Measurements from ENCODE around the gene MICB. TPM values are rescaled to one million over a fixed set of nuclear protein-coding genes. Genes with fewer than 3 reads are reported as not detected.

Gene MICB
- total and polyA plus RNA-seq, 2 donors = 4.2 to 9.5 TPM

GRCh38 chr6:31510007-31510406 is 12.1 kb downstream of the MICB start:
- Histone ChIP-seq H3K4me3 (ENCODE audit: low read length in 2 of 2) (no peak overlapping the region), H3K36me3 (ENCODE audit: control insufficient read depth in 2 of 2, insufficient read depth in 2 of 2, low read length in 1 of 2) (peaks cover 49 to 52% of the 10 kb centered on the region in 2 donors), H3K27me3 (ENCODE audit: control insufficient read depth in 2 of 2, insufficient read depth in 1 of 2, low read length in 1 of 2) (no peaks in the 10 kb centered on the region), H3K27ac (ENCODE audit: low read depth in 1 of 2, low read length in 1 of 2) (no peak overlapping the region), H3K4me1 (ENCODE audit: control insufficient read depth in 2 of 2, insufficient read depth in 2 of 2, low read length in 2 of 2) (no peaks in the 10 kb centered on the region), H3K9me3 (ENCODE audit: control insufficient read depth in 2 of 2, insufficient read depth in 1 of 2, low read length in 1 of 2) (no peaks in the 10 kb centered on the region)
- no peak for DNase-seq (ENCODE audit: low read depth in 6 of 9, low spot score in 9 of 9)
- WGBS = 95% methylated on average over 4 of the region's 4 CpGs

- Histone ChIP-seq H3K36me3 (ENCODE audit: control insufficient read depth in 2 of 2, insufficient read depth in 2 of 2, low read length in 1 of 2) (peaks cover 20 to 23% of the 10 kb centered on the region in 2 donors), H3K27ac (ENCODE audit: low read depth in 1 of 2, low read length in 1 of 2) (no peak overlapping the region)
- WGBS = 78% methylated on average over 5 of the region's 5 CpGs
These were observed 15.7 kb downstream of the MICB start for GRCh38 chr6:31513456-31514165.

GRCh38 chr6:31521835-31522234 is 23.9 kb downstream of the MICB start:
- H3K4me3 ChIP-seq (ENCODE audit: low read length in 2 of 2) = no peak overlapping the region
- peaks cover 0 to 2% of the 10 kb centered on the region in 2 donors for H3K27me3 ChIP-seq (ENCODE audit: control insufficient read depth in 2 of 2, insufficient read depth in 1 of 2, low read length in 1 of 2)
- DNase-seq (ENCODE audit: low read depth in 6 of 9, low spot score in 9 of 9) = no peak
- no peak overlapping the region for H3K27ac ChIP-seq (ENCODE audit: low read depth in 1 of 2, low read length in 1 of 2)
- H3K9me3 ChIP-seq (ENCODE audit: control insufficient read depth in 2 of 2, insufficient read depth in 1 of 2, low read length in 1 of 2) = no peaks in the 10 kb centered on the region
- no peaks in the 10 kb centered on the region for H3K36me3 ChIP-seq (ENCODE audit: control insufficient read depth in 2 of 2, insufficient read depth in 2 of 2, low read length in 1 of 2)
- WGBS = 88% methylated on average over 3 of the region's 3 CpGs
- H3K4me1 ChIP-seq (ENCODE audit: control insufficient read depth in 2 of 2, insufficient read depth in 2 of 2, low read length in 2 of 2) = no peaks in the 10 kb centered on the region

More at GRCh38 chr6:31513456-31514165, 15.7 kb downstream of the MICB start:
- Histone ChIP-seq H3K4me3 (ENCODE audit: low read length in 2 of 2) (no peak overlapping the region), H3K4me1 (ENCODE audit: control insufficient read depth in 2 of 2, insufficient read depth in 2 of 2, low read length in 2 of 2) (no peaks in the 10 kb centered on the region), H3K27me3 (ENCODE audit: control insufficient read depth in 2 of 2, insufficient read depth in 1 of 2, low read length in 1 of 2) (no peaks in the 10 kb centered on the region), H3K9me3 (ENCODE audit: control insufficient read depth in 2 of 2, insufficient read depth in 1 of 2, low read length in 1 of 2) (no peaks in the 10 kb centered on the region)
- DNase-seq (ENCODE audit: low read depth in 6 of 9, low spot score in 9 of 9) = no peak

- DNase-seq (ENCODE audit: low read depth in 6 of 9, low spot score in 9 of 9) = no peak
- Histone ChIP-seq H3K27ac (ENCODE audit: low read depth in 1 of 2, low read length in 1 of 2) (no peak overlapping the region), H3K4me3 (ENCODE audit: low read length in 2 of 2) (no peak overlapping the region), H3K36me3 (ENCODE audit: control insufficient read depth in 2 of 2, insufficient read depth in 2 of 2, low read length in 1 of 2) (peaks cover 14 to 19% of the 10 kb centered on the region in 2 donors), H3K27me3 (ENCODE audit: control insufficient read depth in 2 of 2, insufficient read depth in 1 of 2, low read length in 1 of 2) (no peaks in the 10 kb centered on the region), H3K4me1 (ENCODE audit: control insufficient read depth in 2 of 2, insufficient read depth in 2 of 2, low read length in 2 of 2) (no peaks in the 10 kb centered on the region), H3K9me3 (ENCODE audit: control insufficient read depth in 2 of 2, insufficient read depth in 1 of 2, low read length in 1 of 2) (no peaks in the 10 kb centered on the region)
- 84% methylated on average over 8 of the region's 8 CpGs for WGBS
These were observed 27.6 kb downstream of the MICB start for GRCh38 chr6:31525553-31525931.

- no peak for DNase-seq (ENCODE audit: low read depth in 6 of 9, low spot score in 9 of 9)
- Histone ChIP-seq H3K9me3 (ENCODE audit: control insufficient read depth in 2 of 2, insufficient read depth in 1 of 2, low read length in 1 of 2) (no peaks in the 10 kb centered on the region), H3K4me1 (ENCODE audit: control insufficient read depth in 2 of 2, insufficient read depth in 2 of 2, low read length in 2 of 2) (no peaks in the 10 kb centered on the region), H3K36me3 (ENCODE audit: control insufficient read depth in 2 of 2, insufficient read depth in 2 of 2, low read length in 1 of 2) (peaks cover 19 to 24% of the 10 kb centered on the region in 2 donors), H3K27ac (ENCODE audit: low read depth in 1 of 2, low read length in 1 of 2) (no peak overlapping the region), H3K4me3 (ENCODE audit: low read length in 2 of 2) (no peak overlapping the region), H3K27me3 (ENCODE audit: control insufficient read depth in 2 of 2, insufficient read depth in 1 of 2, low read length in 1 of 2) (no peaks in the 10 kb centered on the region)
- 93% methylated on average over 4 of the region's 4 CpGs for WGBS
These were observed 28.1 kb downstream of the MICB start for GRCh38 chr6:31525932-31526591.

GRCh38 chr6:31528307-31528777 is 30.4 kb downstream of the MICB start:
- H3K27me3 ChIP-seq (ENCODE audit: control insufficient read depth in 2 of 2, insufficient read depth in 1 of 2, low read length in 1 of 2) = no peaks in the 10 kb centered on the region
- H3K4me1 ChIP-seq (ENCODE audit: control insufficient read depth in 2 of 2, insufficient read depth in 2 of 2, low read length in 2 of 2) = no peaks in the 10 kb centered on the region
- peaks cover 41 to 47% of the 10 kb centered on the region in 2 donors for H3K36me3 ChIP-seq (ENCODE audit: control insufficient read depth in 2 of 2, insufficient read depth in 2 of 2, low read length in 1 of 2)
- no peak overlapping the region for H3K4me3 ChIP-seq (ENCODE audit: low read length in 2 of 2)
- 98% methylated on average over 4 of the region's 4 CpGs for WGBS
- no peak overlapping the region for H3K27ac ChIP-seq (ENCODE audit: low read depth in 1 of 2, low read length in 1 of 2)
- H3K9me3 ChIP-seq (ENCODE audit: control insufficient read depth in 2 of 2, insufficient read depth in 1 of 2, low read length in 1 of 2) = no peaks in the 10 kb centered on the region
- no peak for DNase-seq (ENCODE audit: low read depth in 6 of 9, low spot score in 9 of 9)

- no peak for DNase-seq (ENCODE audit: low read depth in 6 of 9, low spot score in 9 of 9)
- H3K36me3 ChIP-seq (ENCODE audit: control insufficient read depth in 2 of 2, insufficient read depth in 2 of 2, low read length in 1 of 2) = peaks cover 46 to 52% of the 10 kb centered on the region in 2 donors
- H3K4me3 ChIP-seq (ENCODE audit: low read length in 2 of 2) = no peak within 1 kb of the TSS
- no peaks in the 10 kb centered on the region for H3K4me1 ChIP-seq (ENCODE audit: control insufficient read depth in 2 of 2, insufficient read depth in 2 of 2, low read length in 2 of 2)
- no peak within 1 kb of the TSS for H3K27ac ChIP-seq (ENCODE audit: low read depth in 1 of 2, low read length in 1 of 2)
- H3K9me3 ChIP-seq (ENCODE audit: control insufficient read depth in 2 of 2, insufficient read depth in 1 of 2, low read length in 1 of 2) = no peaks in the 10 kb centered on the region
- no peaks in the 10 kb centered on the region for H3K27me3 ChIP-seq (ENCODE audit: control insufficient read depth in 2 of 2, insufficient read depth in 1 of 2, low read length in 1 of 2)
- WGBS = 89% methylated on average over 7 of the region's 7 CpGs
These were observed 30.9 kb downstream of the MICB start, which contains the start of gene MCCD1 for GRCh38 chr6:31528821-31529328. MCCD1 (plus strand) TSS chr6:31528962; CDS start chr6:31529015, 53 bp downstream.

- H3K4me3 ChIP-seq (ENCODE audit: low read length in 2 of 2) = no peak overlapping the region
- H3K27ac ChIP-seq (ENCODE audit: low read depth in 1 of 2, low read length in 1 of 2) = no peak overlapping the region
- DNase-seq (ENCODE audit: low read depth in 6 of 9, low spot score in 9 of 9) = no peak
- H3K9me3 ChIP-seq (ENCODE audit: control insufficient read depth in 2 of 2, insufficient read depth in 1 of 2, low read length in 1 of 2) = no peaks in the 10 kb centered on the region
- H3K27me3 ChIP-seq (ENCODE audit: control insufficient read depth in 2 of 2, insufficient read depth in 1 of 2, low read length in 1 of 2) = no peaks in the 10 kb centered on the region
- no peaks in the 10 kb centered on the region for H3K4me1 ChIP-seq (ENCODE audit: control insufficient read depth in 2 of 2, insufficient read depth in 2 of 2, low read length in 2 of 2)
- 70% methylated on average over 12 of the region's 12 CpGs for WGBS
- peaks cover 53 to 59% of the 10 kb centered on the region in 2 donors for H3K36me3 ChIP-seq (ENCODE audit: control insufficient read depth in 2 of 2, insufficient read depth in 2 of 2, low read length in 1 of 2)
These were observed 31.6 kb downstream of the MICB start for GRCh38 chr6:31529329-31530150.

All from thymus (tissue), 11 donors.